ELR (cell line): ENCODE measurements around the gene CHRNA9.

Experiments used
- DNase-seq: peaks from one replicate; pipeline ENCODE4 v3.0.0-alpha.2; 2015; ENCODE audit warnings: low read depth

CHRNA9 gene

DNA sequence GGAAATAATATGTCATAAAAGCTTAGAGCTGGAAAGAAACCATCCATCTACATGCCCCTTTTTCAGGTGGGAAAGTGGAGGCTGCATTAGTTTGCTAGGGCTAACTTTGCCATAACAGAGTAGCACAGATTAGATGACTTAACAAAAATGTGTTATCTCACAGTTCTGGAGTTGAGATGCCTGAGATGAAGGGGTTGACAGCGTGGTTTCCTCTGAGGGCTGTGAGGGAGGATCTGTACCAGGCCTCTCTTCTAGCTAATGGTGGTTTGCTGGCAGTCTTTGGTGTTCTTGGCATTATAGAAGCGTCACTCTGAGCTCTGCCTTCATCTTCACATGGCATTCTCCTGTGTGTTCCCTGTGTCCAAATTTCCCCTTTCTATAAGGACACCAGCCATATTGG lies 2.4 kb downstream of the CHRNA9 start:
- DNase-seq: no peak

DNA sequence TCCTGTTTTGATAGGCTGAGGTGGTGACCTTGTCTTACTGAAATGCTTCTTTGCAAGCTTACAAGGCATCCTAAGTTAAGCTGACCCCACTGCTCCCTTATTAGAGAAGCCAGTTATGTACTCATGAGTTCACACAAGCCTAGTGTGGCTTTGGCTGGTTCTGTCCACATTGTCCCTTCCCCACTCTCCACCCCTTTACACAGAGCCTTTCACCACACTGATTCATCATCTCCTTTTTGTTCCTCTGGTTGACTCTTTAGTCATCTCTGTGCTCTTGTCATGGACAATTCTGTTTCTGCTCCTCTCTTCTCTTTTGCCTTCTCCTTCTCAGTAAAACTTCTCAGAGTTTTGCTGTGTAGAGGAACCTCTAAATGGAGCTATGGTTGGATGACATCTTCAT lies 4.9 kb downstream of the CHRNA9 start:
- peak; percentile 22 for DNase-seq

DNA sequence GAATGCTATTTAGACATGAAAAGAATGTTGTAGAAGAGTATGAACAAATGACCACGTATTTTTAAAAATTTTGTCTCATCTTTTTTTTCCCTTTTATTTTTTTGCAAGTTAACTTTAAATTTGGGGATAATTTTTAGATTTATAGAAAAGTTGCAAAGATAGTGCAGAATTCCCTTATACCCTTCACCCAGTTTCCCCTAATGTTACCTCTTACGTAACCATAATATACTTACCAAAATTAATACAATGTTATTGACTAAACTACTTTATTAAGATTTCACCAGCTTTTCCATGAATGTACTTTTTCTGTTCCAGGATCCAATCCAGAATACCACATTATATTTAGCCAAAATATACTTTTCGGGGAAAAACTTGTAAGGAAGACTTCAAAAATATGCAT lies 12.3 kb downstream of the CHRNA9 start:
- DNase-seq: no peak

DNA sequence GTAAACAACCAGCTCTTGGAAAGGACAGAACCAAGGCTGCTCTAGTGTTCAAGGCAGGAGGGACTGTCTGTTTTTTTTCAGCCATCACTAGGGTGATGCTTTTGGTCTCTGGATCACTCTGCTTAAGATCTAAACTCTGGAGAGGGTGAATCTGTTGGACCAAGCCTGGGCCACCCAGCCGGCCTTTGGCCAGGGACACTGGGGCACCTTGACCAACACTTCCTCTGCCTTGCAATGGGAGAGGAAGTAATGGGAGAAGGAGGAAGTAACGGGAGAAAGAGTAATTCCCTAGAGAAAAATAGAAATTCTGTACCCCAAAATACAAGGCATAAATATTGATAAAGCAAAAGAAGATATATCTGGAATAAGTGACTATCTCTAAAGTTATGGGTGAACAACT lies 12.9 kb downstream of the CHRNA9 start:
- DNase-seq: no peak

DNA sequence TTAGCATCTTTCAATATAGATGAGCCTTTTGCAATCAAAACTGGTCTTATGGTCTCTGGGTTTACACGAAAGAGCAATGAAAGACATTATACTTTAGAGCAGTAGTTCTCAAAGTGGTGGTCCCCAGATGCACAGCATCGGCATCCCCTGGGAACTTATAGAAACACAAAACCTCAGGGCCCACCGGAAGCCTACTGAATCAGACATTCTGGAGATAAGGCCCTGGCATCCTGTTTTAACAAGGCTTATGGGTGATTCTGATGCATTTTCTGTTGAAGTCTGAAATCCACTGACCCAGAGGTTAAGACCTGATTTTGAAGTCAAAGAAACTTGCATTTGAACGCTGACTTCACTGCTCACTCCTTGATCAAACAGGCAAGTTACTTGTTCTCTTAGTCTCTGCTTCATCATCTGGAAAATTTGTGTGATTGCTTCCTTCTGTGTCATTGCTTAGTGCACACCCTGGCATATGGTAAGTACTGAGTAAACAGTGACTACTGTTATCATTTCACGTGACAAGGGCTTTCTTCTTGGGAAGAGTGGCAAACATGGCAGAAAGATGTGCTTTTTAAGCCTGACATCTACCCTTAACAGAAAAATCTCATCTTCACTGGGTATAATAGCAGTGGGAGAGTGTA lies 14.5 kb downstream of the CHRNA9 start:
- peak; percentile 48 for DNase-seq

DNA sequence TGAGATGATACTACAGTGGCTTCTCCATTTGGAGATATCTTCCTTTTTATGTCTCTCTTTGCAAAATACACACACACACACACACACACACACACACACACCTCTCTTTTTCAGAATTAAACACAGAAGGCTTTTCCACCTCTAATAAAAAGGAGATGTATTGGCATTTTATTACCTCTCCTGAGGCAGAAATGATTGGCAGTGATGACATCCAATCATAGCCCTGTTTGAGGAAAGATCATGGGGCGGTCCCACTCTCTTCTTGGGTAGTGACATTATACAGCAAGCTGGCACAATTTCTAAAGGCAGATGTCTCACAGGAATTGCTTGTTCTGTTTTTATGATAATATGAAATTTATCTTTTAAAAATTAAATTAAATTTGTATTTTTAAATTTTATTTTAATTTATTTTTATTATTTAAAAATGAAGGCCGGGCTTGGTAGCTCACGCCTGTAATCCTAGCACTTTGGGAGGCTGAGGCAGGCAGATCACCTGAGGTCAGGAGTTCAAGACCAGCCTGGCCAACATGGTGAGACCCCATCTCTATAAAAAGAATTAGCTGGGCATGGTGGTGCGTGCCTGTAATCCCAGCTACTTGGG lies 15.6 kb downstream of the CHRNA9 start:
- peak; percentile 24 for DNase-seq

DNA sequence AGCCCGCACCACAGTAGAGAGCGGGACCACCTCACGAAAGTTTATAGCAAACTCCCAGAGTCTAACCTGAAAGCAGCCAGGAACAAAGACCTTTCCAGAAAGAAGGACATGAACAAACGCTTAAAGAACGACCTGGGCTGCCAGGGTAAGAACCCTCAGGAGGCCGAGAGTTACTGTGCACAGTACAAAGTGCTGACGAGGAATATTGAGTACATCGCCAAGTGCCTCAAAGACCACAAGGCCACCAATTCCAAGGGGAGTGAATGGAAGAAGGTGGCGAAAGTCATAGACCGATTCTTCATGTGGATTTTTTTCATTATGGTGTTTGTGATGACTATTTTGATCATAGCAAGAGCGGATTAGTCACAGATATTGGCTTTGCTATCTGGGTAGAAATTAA lies 19.0 kb downstream of the CHRNA9 start:
- DNase-seq: no peak

DNA sequence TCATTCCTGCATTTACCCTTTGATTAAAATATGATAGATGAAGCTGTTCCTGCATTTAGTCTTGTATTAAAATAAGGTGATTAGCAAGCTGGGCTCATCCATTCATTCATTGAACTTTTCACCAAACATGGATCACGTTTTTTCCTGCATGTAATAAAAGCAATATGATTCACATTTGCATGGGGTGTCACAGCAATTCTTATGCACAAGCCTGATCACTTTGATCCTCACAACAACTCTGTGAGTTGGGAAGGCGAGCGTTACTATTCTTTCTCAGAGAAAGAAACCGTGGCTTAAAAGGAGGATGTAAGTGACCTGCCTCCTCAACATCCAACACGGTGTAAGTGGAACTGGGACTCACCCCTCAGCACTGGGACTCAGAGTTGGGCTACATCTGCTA lies 20.0 kb downstream of the CHRNA9 start:
- DNase-seq: no peak

DNA sequence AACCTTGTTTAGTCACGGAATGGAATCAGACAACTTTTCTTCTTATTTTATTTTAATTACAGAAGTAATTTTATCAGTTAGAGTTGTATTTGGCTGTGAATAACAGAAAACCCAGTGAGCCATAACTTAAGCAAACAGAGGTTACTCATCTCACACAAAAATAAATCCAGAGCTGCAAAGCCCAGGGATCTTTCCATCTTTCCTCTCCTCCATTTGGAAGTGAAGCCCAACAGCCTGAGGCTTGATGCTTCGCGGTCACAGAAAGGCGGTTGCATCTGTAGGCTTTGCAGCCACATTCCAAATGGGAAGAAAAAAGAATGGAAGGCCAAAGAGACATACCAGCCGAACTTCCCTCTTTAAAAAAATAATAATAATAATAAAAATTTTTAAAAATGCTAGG lies 22.6 kb downstream of the CHRNA9 start:
- DNase-seq: no peak

DNA sequence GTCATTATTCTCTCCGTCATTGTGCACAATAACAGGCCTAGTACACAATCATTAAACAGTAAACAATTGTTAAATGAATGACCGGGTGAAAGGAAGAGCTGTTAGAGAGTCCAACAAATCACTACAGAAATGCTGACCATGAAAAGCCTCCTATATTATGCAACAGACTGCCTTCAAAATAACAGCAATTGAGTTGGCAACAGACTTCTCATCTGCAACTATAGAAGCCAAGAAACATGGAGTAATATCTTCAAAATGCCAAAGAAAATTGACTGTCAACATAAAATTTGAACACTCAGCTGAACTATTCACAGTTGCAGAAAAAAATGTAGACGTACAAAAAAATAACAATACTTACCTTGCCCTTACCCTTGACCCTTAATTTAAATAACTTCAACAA lies 26.2 kb downstream of the CHRNA9 start:
- DNase-seq: no peak

DNA sequence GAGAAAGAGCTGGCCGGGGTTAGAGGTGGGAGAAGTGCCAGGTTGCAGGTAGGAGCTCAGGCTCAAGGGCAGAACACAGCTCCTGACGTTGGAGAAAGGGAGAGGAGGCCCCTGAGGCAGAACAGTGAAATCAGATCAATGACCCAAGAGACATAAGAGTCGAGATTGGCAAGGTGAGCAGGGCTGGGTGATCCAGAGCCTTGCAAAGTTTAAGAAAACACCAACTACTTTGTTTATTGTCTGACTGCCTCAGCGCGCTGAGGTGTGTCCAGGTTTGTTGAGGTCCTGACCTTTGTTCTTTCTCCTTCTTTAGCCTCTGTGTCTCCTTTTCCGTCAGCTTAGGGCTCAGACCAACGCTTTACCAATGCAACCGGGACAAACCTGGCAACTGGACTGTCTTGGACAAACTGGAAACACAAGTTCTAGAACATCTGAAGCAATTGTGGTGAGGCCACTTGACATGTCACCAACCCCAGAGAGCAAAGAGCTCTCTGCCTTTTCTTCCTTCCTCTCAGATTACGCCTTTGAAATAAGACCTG lies 28.3 kb downstream of the CHRNA9 start:
- no peak for DNase-seq

DNA sequence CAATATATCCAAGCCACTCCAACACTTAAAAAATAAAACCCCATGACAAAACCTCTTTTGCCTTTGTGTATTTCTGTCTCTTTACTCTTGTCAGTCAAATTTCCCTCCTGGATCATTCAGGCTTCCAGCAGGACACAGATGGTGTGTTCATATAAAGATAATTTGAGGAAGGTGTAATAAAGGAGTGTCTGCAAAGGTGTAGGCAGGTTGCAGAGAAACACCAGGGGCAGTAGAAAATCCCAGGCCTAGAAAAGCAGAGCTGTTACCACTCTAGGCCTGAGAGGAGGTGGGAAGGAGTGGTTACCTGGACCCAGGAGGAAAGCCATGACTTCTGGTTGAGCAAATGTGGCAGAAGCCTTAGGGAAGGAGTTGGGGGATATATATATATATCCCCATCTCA lies 28.8 kb downstream of the CHRNA9 start:
- no peak for DNase-seq

DNA sequence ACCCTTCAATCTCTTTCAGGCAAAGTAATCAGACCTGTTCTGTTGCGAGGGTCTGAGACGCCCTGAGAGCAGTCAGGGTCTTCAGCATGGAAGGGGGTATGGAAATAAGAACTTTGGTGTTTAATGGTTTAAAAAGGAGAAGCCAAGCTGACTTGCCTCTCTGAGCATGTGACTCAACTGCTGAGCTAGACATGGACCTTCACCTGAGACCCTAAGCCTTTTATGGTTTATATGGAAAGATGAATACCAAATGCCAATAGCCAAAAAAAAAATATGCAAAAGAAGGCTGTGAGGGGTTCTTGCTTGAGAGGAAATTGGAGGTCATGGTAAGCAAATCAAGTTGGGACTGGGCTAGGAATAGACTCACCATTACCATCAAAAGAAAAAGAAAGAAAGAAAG lies 30.6 kb downstream of the CHRNA9 start:
- DNase-seq: no peak

DNA sequence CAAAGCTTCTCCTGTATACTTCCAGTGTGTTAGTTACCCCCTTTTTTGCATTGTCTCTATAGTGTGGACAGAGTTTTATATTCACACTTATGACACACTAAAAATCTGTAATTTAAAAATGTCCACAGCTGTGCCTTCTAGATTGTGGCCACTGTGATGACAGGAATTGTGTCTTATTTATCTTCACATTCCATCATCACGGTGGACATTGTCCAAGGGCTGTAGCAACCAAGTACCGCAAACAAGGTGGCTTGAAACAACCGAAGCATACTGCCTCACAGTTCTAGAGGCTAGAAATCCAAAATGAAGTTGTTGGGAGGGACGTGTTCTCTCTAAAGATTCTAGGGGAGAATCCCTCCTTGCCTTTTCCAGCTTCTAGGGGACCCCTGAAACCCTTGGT lies 32.3 kb downstream of the CHRNA9 start:
- no peak for DNase-seq

DNA sequence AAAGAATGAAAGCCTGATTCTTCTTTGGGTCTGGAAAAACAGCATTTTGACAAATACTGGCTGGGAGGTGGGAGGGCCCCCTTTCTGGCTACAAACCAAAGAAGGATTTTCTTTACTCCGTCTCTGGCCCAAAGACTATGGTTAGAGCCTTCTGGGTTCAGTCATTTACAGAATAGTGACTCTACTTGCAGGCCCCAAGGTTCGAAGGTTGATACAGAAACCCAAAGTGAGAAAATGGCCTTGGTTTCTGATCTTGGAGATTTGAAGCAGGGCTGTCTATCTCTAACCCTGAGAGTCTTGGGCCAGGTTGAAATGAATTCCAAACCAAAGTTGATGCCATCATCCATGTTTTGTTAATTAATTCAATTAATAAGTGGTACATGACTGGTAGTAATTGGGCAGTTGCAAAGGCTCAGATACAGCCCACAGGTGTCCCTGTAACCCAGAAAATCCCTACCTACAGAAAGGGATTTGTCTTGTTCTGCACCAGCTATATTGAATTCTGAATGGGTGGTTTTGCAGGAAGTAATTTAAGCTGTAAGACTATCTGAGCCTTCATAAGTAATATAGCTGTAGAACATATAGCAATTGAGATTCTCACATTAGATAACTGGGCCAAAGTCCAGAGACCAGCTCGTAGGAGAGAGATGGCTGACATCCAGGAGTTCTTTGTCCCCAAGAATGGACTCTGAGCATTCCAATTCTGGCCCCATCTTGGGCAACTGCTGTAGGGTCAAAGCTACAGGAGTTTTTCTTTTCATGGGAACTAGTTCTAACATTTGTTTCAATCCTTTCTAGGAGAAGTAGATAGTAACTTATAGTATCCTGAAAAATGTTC lies 34.5 kb downstream of the CHRNA9 start:
- no peak for DNase-seq

DNA sequence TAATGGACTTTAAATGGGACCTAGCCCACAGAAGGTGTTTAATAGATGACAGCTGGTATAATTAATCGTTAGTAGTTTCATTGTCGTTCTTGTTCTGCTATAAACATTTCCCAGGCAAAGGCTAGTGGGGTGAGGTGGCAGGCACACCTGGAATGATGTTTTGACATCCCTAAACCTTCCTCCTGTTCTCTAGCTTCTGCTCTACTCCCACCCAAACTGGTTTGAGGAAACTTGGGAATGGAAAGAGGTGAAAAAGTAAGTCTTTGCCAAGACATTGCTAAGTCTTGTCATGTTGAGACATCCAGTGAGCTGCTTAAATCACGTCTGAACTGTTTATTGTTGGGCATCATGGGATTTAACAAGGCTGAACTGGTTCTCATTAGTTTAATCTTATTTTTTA lies 37.5 kb downstream of the CHRNA9 start:
- DNase-seq: no peak

DNA sequence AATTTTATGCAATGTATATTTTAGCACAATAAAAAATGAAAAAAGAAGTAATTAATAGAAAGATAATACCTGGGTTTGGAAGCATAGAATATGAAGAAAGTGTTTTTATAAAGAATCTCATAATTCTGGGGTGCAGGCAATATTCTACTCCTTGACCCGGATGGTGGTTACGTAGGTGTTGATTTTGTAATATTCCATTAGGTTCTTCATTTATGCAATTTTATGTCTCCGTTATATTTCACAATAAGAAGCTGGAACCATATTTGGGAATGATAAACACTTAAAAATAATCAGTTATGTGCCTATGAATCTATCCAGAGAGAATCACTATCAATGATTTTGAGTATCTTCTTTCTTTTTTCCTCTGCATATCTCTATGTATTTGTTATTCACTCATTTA lies 38.5 kb downstream of the CHRNA9 start:
- DNase-seq: no peak

DNA sequence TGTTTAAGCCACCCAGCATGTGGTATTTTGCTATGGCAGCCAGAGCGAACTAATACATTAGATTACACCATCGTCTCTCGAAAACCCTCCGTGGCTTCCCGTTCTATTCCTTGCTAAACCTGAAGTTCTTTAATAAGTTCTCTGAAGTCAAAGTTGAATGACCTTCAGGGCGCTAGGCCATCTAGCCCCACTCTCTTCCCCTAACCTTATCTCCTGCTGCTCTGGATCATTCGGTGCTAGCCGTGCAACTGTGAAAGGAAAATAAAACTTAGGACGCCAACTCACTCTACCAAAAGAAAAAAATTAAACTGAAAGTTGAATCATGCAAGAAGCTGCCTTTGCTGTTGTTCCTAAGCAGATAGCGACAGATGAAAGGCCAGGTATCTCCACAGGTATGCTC lies 40.0 kb downstream of the CHRNA9 start:
- no peak for DNase-seq

DNA sequence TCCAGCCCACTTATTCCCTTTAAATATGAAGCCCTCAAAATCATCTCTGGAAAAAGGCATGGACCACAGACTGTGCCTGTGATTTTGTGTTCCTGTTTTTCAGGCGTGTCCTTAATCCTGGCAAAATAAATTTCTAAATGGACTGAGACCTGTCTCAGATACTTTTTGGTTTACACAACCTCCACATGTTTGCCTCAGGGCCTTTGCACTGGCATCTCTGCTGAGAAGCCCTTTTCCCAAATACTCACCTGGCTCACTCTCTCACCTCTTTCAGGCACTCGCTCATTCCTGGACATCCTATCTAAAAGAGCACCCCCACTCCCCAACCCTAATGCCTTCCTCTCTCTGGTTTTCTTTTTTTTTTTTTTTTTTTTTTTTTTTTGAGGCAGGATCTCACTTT lies 40.5 kb downstream of the CHRNA9 start:
- DNase-seq: no peak

DNA sequence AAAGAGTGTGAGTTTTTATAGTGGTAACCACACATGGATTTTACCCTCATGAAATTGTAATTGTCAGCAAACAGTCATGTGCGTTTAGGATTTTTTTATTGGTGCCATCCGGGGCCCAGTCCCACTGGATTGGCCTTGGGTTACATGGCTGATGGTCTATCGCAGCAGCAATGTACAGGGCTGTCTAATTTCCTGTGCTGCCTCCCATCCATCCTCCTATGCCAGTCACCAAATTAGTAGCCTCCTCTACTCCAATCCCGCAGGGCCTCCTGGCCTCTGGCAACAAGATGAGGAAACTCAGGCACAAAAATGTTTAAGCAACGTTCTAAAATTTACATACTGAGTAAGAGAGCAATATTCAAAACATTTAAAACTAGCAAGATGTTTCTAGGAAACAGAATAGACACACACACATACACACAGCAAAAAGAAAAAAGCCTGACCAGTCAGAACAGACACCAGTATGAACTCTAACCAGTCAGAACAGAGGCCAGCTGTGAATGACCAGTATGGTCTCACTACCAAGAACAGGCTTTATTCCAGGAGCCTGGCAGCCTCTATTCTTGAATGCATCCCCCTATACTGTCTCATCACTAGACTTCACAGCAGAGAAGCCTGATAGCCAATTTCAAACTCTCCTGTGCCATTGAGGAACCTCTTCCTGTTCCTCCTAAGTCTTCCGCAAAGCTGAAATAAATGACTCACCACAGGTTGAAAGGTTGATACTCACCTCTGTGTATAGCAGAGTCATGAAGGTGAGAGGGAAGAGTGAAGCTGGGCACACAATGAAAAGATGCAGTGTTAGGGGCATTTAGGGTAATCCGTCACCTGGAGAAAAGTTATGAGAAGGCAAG lies 42.6 kb downstream of the CHRNA9 start:
- peak; percentile 19 for DNase-seq

DNA sequence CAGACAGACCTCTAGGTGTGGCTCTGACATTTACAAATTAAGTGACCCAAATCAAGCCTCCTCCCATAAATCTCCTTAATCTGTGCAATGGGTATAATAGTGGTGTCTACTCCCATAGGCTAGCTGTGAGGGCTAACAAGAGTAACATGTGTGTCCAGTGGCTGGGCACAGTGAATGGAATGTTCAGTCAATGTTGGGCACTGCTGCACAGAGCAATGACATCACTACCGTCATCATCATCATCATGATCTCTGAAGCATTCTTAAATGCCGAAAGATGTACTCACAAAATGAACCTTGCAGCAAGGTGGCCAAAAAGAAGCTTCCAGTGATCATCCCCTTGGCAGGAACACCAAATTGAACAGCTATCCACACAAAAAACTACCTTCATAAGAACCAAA lies 43.5 kb downstream of the CHRNA9 start:
- no peak for DNase-seq

DNA sequence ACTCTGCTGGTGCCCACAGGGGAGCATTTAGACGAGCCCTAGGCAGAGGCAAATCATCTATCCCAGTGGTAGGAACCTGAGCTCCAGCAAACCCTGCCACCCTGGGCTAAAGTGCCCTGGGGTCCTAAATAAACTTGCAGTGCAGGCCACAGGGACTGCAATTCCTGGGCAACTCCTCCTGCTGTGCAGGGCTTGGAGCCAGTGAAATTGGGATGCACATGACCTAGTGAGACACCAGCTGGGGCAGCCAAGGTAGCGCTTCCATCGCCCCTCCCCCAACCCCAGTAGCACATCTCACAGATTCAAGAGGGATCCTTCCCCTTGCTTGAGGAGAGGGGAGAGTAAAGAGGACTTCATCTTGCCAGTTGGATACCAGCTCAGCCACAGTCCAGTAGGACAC lies 44.1 kb downstream of the CHRNA9 start:
- DNase-seq: no peak
